ENCODE results near the gene STX4. TPM values are rescaled to one million over a fixed set of nuclear protein-coding genes. Genes with fewer than 3 reads are reported as not detected.

Gene STX4
- total and polyA plus RNA-seq, 4 donors, result 11.4 to 22.1 (median 17.4) TPM

- TF ChIP-seq CTCF (IDR thresholded peaks at IDR 0.05; ENCODE audit: low read depth, low read length, missing input control) (no peak), EGR1 (IDR thresholded peaks at IDR 0.05; ENCODE audit: low read depth in 2 of 2) (no peak), SP1 (IDR thresholded peaks at IDR 0.05) (no peak), GABPA (IDR thresholded peaks at IDR 0.05 in 1 of 2, conservative IDR thresholded peaks at IDR 0.05 in 1 of 2) (no peak)
Observed at GRCh38 chr16:31083081-31083480, 49.7 kb downstream of the STX4 start (continued).

- peaks cover 5 to 56% (median 23%) of the 10 kb centered on the region in 4 donors for H3K36me3 ChIP-seq (ENCODE audit: control insufficient read depth in 4 of 4, insufficient read depth in 3 of 4, low read depth in 1 of 4, low read length in 3 of 4)
Observed at GRCh38 chr16:31083556-31083955, 50.2 kb downstream of the STX4 start.

More at GRCh38 chr16:31083556-31083955, 50.2 kb downstream of the STX4 start:
- Histone ChIP-seq H3K9ac (ENCODE audit: low read depth in 1 of 2, low read length in 2 of 2) (no peak overlapping the region), H3K9me3 (ENCODE audit: control insufficient read depth in 4 of 4, low read length in 3 of 4) (no peaks in the 10 kb centered on the region), H3K27ac (ENCODE audit: low read depth in 1 of 2, low read length in 2 of 2) (no peak overlapping the region), H3K27me3 (ENCODE audit: control insufficient read depth in 4 of 4, insufficient read depth in 4 of 4, low read length in 3 of 4) (no peaks in the 10 kb centered on the region), H3K4me3 (ENCODE audit: low read depth in 1 of 3, low read length in 3 of 3) (no peak overlapping the region), H3K4me1 (ENCODE audit: control insufficient read depth in 4 of 4, insufficient read depth in 4 of 4, low read length in 3 of 4) (no peaks in the 10 kb centered on the region)
- TF ChIP-seq ZBTB33 (IDR thresholded peaks at IDR 0.05) (no peak), EGR1 (IDR thresholded peaks at IDR 0.05; ENCODE audit: low read depth in 2 of 2) (no peak), RAD21 (IDR thresholded peaks at IDR 0.05) (no peak), SP1 (IDR thresholded peaks at IDR 0.05) (no peak), MAX (IDR thresholded peaks at IDR 0.05) (no peak), HNF4A (conservative IDR thresholded peaks at IDR 0.05) (no peak), HNF4G (IDR thresholded peaks at IDR 0.05) (no peak), REST (IDR thresholded peaks at IDR 0.05) (no peak), FOXA1 (IDR thresholded peaks at IDR 0.05) (no peak), JUND (IDR thresholded peaks at IDR 0.05) (no peak), TAF1 (conservative IDR thresholded peaks at IDR 0.05) (no peak), CTCF (IDR thresholded peaks at IDR 0.05; ENCODE audit: low read depth, low read length, missing input control) (no peak), RXRA (IDR thresholded peaks at IDR 0.05) (no peak), NR2F2 (IDR thresholded peaks at IDR 0.05) (no peak), YY1 (IDR thresholded peaks at IDR 0.05) (no peak), ATF3 (IDR thresholded peaks at IDR 0.05) (no peak), FOXA2 (IDR thresholded peaks at IDR 0.05) (no peak), GABPA (IDR thresholded peaks at IDR 0.05 in 1 of 2, conservative IDR thresholded peaks at IDR 0.05 in 1 of 2) (no peak)
- DNase-seq (ENCODE audit: low spot score), result no peak
- WGBS, result 54% methylated on average over 5 of the region's 5 CpGs

All from liver (tissue), 9 donors.